OCI-LY1 (cell line): ENCODE measurements around the gene NBPF11.

Source experiments
- H2AFZ ChIP-seq: fragments of 200-600 bp; sonication (generic), shearing (Covaris generic); 2 replicates; pipeline ENCODE4 v1.6.0; 2014; ENCODE audit warnings: antibody characterized with exemption, mild to moderate bottlenecking, low read length
- H3F3A ChIP-seq: fragments of 200-600 bp; sonication (generic), shearing (Covaris generic); 2 replicates; pipeline ENCODE4 v1.6.0; 2014; ENCODE audit warnings: mild to moderate bottlenecking, antibody characterized with exemption, low read length, moderate library complexity; ENCODE audit not compliant: insufficient read depth
- H3K27ac ChIP-seq: fragments of 200-600 bp; sonication (generic); 2 replicates; pipeline ENCODE4 v1.5.1; 2014; ENCODE audit warnings: low read length, mixed run types, mild to moderate bottlenecking, low read depth; ENCODE audit not compliant: poor library complexity, severe bottlenecking
- H3K27me3 ChIP-seq: fragments of 200-600 bp; sonication (generic); 2 replicates; pipeline ENCODE4 v1.6.0; 2014; ENCODE audit warnings: antibody characterized with exemption, mild to moderate bottlenecking, low read length, moderate library complexity; ENCODE audit not compliant: insufficient read depth
- H3K36me3 ChIP-seq: fragments of 200-600 bp; sonication (generic); 2 replicates; pipeline ENCODE4 v1.6.1; 2014; ENCODE audit warnings: mild to moderate bottlenecking, antibody characterized with exemption, low read length, moderate library complexity, mixed read lengths; ENCODE audit not compliant: insufficient read depth
- H3K4me1 ChIP-seq: fragments of 200-600 bp; sonication (generic); 2 replicates; pipeline ENCODE4 v1.5.1; 2014; ENCODE audit warnings: mild to moderate bottlenecking, low read length, moderate library complexity; ENCODE audit not compliant: insufficient read depth, severe bottlenecking
- H3K4me2 ChIP-seq: fragments of 200-600 bp; sonication (generic), shearing (Covaris generic); 2 replicates; pipeline ENCODE4 v1.6.1; 2014; ENCODE audit warnings: low read length
- H3K4me3 ChIP-seq: fragments of 200-600 bp; sonication (generic); 2 replicates; pipeline ENCODE4 v1.5.1; 2014; ENCODE audit warnings: low read length, low read depth, mild to moderate bottlenecking, mixed read lengths; ENCODE audit not compliant: poor library complexity, severe bottlenecking
- H3K79me2 ChIP-seq: fragments of 200-600 bp; shearing (Covaris generic); 2 replicates; pipeline ENCODE4 v1.6.1; 2016; ENCODE audit warnings: mixed run types, low read length, mixed read lengths; ENCODE audit not compliant: insufficient read depth
- H3K9ac ChIP-seq: fragments of 200-600 bp; sonication (generic), shearing (Covaris generic); 2 replicates; pipeline ENCODE4 v1.6.1; 2014; ENCODE audit warnings: mild to moderate bottlenecking, low read length, mixed read lengths
- H3K9me2 ChIP-seq: fragments of 200-600 bp; sonication (generic), shearing (Covaris generic); 2 replicates; pipeline ENCODE4 v1.6.1; 2014; ENCODE audit warnings: low read depth, mild to moderate bottlenecking, low read length, mixed read lengths
- H3K9me3 ChIP-seq: fragments of 200-600 bp; shearing (Covaris generic); 2 replicates; pipeline ENCODE4 v1.6.1; 2014; ENCODE audit warnings: low read length, mixed read lengths
- H4K20me1 ChIP-seq: fragments of 200-600 bp; sonication (generic), shearing (Covaris generic); 2 replicates; pipeline ENCODE4 v1.6.0; 2016; ENCODE audit warnings: mild to moderate bottlenecking, low read length; ENCODE audit not compliant: insufficient read depth
- CTCF ChIP-seq: fragments of 200-600 bp; sonication (generic), shearing (Covaris generic); IDR thresholded peaks from 2 replicates; pipeline ENCODE4 v1.5.1; 2017; ENCODE audit warnings: mild to moderate bottlenecking, antibody characterized with exemption, low read length, moderate library complexity, mixed read lengths
- EZH2 ChIP-seq: fragments of 200-600 bp; sonication (generic), shearing (Covaris generic); IDR thresholded peaks from 2 replicates; pipeline ENCODE4 v1.8.0; 2017; ENCODE audit warnings: borderline replicate concordance, mixed run types, mild to moderate bottlenecking, antibody characterized with exemption, low read length, moderate library complexity, mixed read lengths

Gene NBPF11

DNA sequence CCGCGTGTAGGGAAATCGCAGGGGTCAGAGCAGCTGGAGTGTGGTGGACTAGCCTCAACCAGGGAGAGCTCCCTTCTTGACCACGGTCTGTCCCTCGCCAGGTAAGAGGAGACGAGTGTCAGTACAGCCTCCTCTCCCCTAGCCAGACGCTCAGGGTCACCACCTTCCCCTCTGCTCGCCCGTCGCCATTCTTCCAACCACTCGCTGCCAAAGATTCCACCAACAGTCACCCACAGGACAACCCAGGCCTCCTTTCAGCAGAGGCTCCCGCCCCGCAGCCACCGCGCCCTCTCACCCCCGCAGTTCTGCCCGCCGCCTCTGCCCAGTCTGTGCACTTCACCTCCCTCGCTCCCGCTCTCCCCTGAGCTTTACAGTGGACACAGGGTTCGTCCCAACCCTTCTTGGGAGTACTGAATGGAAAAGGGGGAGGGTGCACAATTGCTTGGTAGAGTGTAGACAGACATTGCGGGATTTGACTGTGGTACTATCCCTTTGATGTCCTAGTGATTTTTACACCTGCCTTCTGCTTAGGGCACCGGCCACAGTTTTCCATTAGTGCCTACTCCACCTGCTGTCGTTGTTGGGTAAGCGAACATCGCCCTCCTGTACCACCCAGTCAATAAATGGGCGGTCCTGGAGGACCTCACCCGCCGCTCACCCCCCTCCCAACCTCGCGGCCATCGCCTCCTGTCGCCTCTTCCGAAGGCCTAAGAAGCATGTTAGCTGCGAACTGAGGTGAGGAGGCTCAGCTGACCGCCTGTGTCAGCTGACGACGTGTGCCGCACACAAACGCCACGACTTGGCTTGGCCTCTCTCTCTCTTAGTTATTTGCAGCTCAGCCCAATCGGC is 9.2 kb upstream of the NBPF11 start:
- H3K4me1 ChIP-seq, result peaks cover 3% of the 10 kb centered on the region
- H3K9me3 ChIP-seq, result no peaks in the 10 kb centered on the region
- TF ChIP-seq CTCF (no peak), EZH2 (no peak)
- H2AFZ ChIP-seq, result no peak overlapping the region
- no peaks in the 10 kb centered on the region for H3K9me2 ChIP-seq
- no peaks in the 10 kb centered on the region for H3K79me2 ChIP-seq
- H3K4me2 ChIP-seq, result no peak overlapping the region
- H3K36me3 ChIP-seq, result no peaks in the 10 kb centered on the region
- H3K27me3 ChIP-seq, result no peaks in the 10 kb centered on the region
- no peak overlapping the region for H3K27ac ChIP-seq
- no peaks in the 10 kb centered on the region for H3F3A ChIP-seq
- no peak overlapping the region for H3K9ac ChIP-seq
- no peak overlapping the region for H3K4me3 ChIP-seq
- no peaks in the 10 kb centered on the region for H4K20me1 ChIP-seq

- Histone ChIP-seq H3K4me2 (no peak overlapping the region), H3F3A (no peaks in the 10 kb centered on the region), H3K9ac (no peak overlapping the region), H3K36me3 (no peaks in the 10 kb centered on the region), H3K9me3 (no peaks in the 10 kb centered on the region), H3K27ac (no peak overlapping the region), H3K79me2 (no peaks in the 10 kb centered on the region), H4K20me1 (no peaks in the 10 kb centered on the region), H3K27me3 (no peaks in the 10 kb centered on the region), H3K4me1 (peaks cover 9% of the 10 kb centered on the region), H3K9me2 (no peaks in the 10 kb centered on the region), H3K4me3 (no peak overlapping the region), H2AFZ (no peak overlapping the region)
- TF ChIP-seq EZH2, result no peak
- no peak for TF ChIP-seq CTCF
These were observed 8.4 kb upstream of the NBPF11 start for GRCh38 chr1:148160343-148161052.

GRCh38 chr1:148160048-148160342 is 7.9 kb upstream of the NBPF11 start:
- H3K27ac ChIP-seq, result no peak overlapping the region
- no peaks in the 10 kb centered on the region for H3K27me3 ChIP-seq
- H3K9me2 ChIP-seq, result no peaks in the 10 kb centered on the region
- no peak overlapping the region for H3K4me3 ChIP-seq
- H4K20me1 ChIP-seq, result no peaks in the 10 kb centered on the region
- TF ChIP-seq CTCF (no peak), EZH2 (no peak)
- H3K36me3 ChIP-seq, result no peaks in the 10 kb centered on the region
- H2AFZ ChIP-seq, result no peak overlapping the region
- peaks cover 11% of the 10 kb centered on the region for H3K4me1 ChIP-seq
- H3K4me2 ChIP-seq, result no peak overlapping the region
- no peaks in the 10 kb centered on the region for H3K79me2 ChIP-seq
- H3K9ac ChIP-seq, result no peak overlapping the region
- H3K9me3 ChIP-seq, result no peaks in the 10 kb centered on the region
- no peaks in the 10 kb centered on the region for H3F3A ChIP-seq
